HEK293 (cell line): ENCODE results near the gene PLEKHH3.

ENCODE experiments used
- CTCF ChIA-PET: fragments of 350-600 bp; formaldehyde crosslinking; extraction: SDS; loops from one replicate; lab custom pipeline; 2021; ENCODE audit warnings: antibody characterized with exemption; lab: Yijun Ruan, JAX
- POLR2A ChIA-PET: fragments of 300-600 bp; formaldehyde crosslinking; extraction: SDS; loops from one replicate; lab custom pipeline; 2020; ENCODE audit warnings: antibody characterized with exemption, inconsistent platforms; lab: Yijun Ruan, JAX
- H3K27ac ChIP-seq: fragments of 200-500 bp; sonication (Bioruptor generic); 2 replicates; pipeline ENCODE4 v1.5.1; 2014; ENCODE audit warnings: low read depth, low read length, control low read depth, inconsistent platforms; ENCODE audit errors: extremely low read depth
- H3K36me3 ChIP-seq, 2 experiments: fragments of 200-500 bp in 1 of 2; sonication (Bioruptor generic) in 1 of 2; 1 replicate in 1 of 2; 2 replicates in 1 of 2; pipeline ENCODE4 v1.5.1; 2014 to 2017; ENCODE audit warnings: inconsistent platforms in 2 of 2, low read length in 2 of 2; ENCODE audit not compliant: control insufficient read depth in 2 of 2, insufficient read depth in 1 of 2
- H3K4me1 ChIP-seq: fragments of 200-500 bp; sonication (Bioruptor generic); 2 replicates; pipeline ENCODE4 v1.5.1; 2014; ENCODE audit warnings: mild to moderate bottlenecking, low read length, inconsistent platforms; ENCODE audit not compliant: control insufficient read depth, insufficient read depth
- H3K4me3 ChIP-seq: 2 replicates; pipeline ENCODE4 v1.5.1; 2011; ENCODE audit warnings: low read depth, mild to moderate bottlenecking, control low read depth, low read length, moderate library complexity
- H3K9me3 ChIP-seq: fragments of 200-500 bp; sonication (Bioruptor generic); 2 replicates; pipeline ENCODE4 v1.5.1; 2014; ENCODE audit warnings: low read depth, low read length, inconsistent platforms; ENCODE audit not compliant: control insufficient read depth, insufficient read depth
- EGR2 ChIP-seq: fragments of 450-650 bp; formaldehyde crosslinking; IDR thresholded peaks from 2 replicates; pipeline ENCODE4 v1.5.1; 2016; ENCODE audit warnings: low read depth, missing biosample characterization, missing genetic modification characterization
- SP2 ChIP-seq: fragments of 450-650 bp; formaldehyde crosslinking; IDR thresholded peaks from 2 replicates; pipeline ENCODE4 v1.5.1; 2016; ENCODE audit warnings: missing biosample characterization, missing genetic modification characterization
- ZFP69B ChIP-seq: fragments of 450-650 bp; formaldehyde crosslinking; IDR thresholded peaks from 2 replicates; pipeline ENCODE4 v1.5.1; 2016; ENCODE audit warnings: missing biosample characterization, missing genetic modification characterization
- ZNF138 ChIP-seq: fragments of 450-650 bp; formaldehyde crosslinking; IDR thresholded peaks from 2 replicates; pipeline ENCODE4 v1.5.1; 2016; ENCODE audit warnings: missing biosample characterization, missing genetic modification characterization, borderline replicate concordance
- ZNF223 ChIP-seq: fragments of 450-650 bp; formaldehyde crosslinking; IDR thresholded peaks from 2 replicates; pipeline ENCODE4 v1.5.1; 2016; ENCODE audit warnings: missing biosample characterization, missing genetic modification characterization
- ZNF341 ChIP-seq: fragments of 450-650 bp; formaldehyde crosslinking; IDR thresholded peaks from 2 replicates; pipeline ENCODE4; 2016; ENCODE audit warnings: low read depth, missing biosample characterization, missing genetic modification characterization
- ZNF423 ChIP-seq: fragments of 450-650 bp; formaldehyde crosslinking; IDR thresholded peaks from 2 replicates; pipeline ENCODE4 v1.5.1; 2016; ENCODE audit warnings: missing biosample characterization, missing genetic modification characterization
- ZNF433 ChIP-seq: fragments of 450-650 bp; formaldehyde crosslinking; IDR thresholded peaks from 2 replicates; pipeline ENCODE4 v1.5.1; 2016; ENCODE audit warnings: missing biosample characterization, missing genetic modification characterization, low read depth
- ZNF529 ChIP-seq: fragments of 450-650 bp; formaldehyde crosslinking; IDR thresholded peaks from 2 replicates; pipeline ENCODE4 v1.5.1; 2017; ENCODE audit warnings: missing genetic modification characterization, missing biosample characterization; ENCODE audit not compliant: insufficient replicate concordance
- ZNF626 ChIP-seq: fragments of 450-650 bp; sonication (Bioruptor Pico); formaldehyde crosslinking; IDR thresholded peaks from 2 replicates; pipeline ENCODE4 v1.5.1; 2018; ENCODE audit warnings: missing biosample characterization, missing genetic modification characterization, inconsistent platforms
- TF ChIP-seq, protein P1 (sequence below): fragments of 450-650 bp; formaldehyde crosslinking; IDR thresholded peaks from 2 replicates; pipeline ENCODE4 v1.5.0; 2017; ENCODE audit warnings: missing biosample characterization, missing genetic modification characterization, borderline replicate concordance
- TF ChIP-seq, protein P2 (sequence below): fragments of 450-650 bp; formaldehyde crosslinking; IDR thresholded peaks from 2 replicates; pipeline ENCODE4 v1.5.1; 2016; ENCODE audit warnings: missing biosample characterization, missing genetic modification characterization
- TF ChIP-seq, protein P3 (sequence below): fragments of 450-650 bp; formaldehyde crosslinking; IDR thresholded peaks from 2 replicates; pipeline ENCODE4; 2016; ENCODE audit warnings: missing biosample characterization, missing genetic modification characterization

Gene PLEKHH3

DNA sequence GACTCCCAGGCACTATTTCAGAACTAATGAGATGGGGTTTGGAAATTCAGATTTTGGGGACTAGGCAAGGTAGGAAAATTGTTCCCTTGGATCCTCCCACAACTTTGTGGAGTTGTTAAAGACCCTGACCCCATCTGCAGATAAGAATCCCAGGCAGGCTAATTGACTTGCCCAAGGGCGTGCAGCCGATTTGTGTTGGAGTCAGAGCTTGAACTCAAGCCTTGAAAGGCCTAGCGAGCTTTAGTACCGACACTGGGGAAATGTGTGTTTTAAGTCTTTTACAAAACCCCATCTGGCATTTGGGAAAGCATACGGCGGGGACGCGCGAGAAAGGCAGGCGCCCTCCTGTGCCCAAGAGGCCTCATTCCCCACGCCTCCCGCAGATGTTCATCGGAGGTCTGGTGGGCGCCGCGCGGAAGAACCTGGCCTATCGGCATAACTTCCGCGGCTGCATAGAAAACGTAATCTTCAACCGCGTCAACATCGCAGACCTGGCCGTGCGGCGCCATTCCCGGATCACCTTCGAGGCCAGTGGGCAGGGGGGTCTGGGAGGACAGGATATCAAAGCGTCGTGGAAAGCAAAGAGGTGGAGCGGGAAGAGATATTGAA is 9.8 kb upstream of the PLEKHH3 start (continued):
- TF ChIP-seq ZNF626 (tag by site-specific recombination), result no peak
- no peak for TF ChIP-seq ZNF138 (tag by site-specific recombination)
- TF ChIP-seq ZNF529, result no peak

DNA sequence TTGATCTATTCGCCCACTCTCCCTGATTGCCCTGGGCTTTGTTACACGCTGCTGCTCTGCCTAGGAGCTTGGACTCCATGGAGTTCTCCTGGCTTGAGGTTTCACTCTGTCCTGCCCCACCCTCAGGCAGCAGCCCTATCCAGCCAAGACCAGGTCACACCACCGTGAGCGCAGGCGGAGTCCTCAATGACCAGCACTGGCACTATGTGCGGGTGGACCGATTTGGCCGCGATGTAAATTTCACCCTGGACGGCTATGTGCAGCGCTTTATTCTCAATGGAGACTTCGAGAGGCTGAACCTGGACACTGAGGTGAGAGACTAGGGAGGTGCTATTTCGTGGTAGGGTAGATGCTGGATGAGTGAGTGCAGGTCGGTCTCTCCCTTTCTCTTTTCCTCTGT is 9.0 kb upstream of the PLEKHH3 start:
- Histone ChIP-seq H3K4me3 (no peak overlapping the region), H3K36me3 (peaks cover 4 to 37% of the 10 kb centered on the region in 2 experiments; a peak in 1 of 3 replicates), H3K27ac (peak overlapping the region; percentile 11; the same call in 1 of the 2 replicates), H3K9me3 (no peaks in the 10 kb centered on the region), H3K4me1 (peaks cover 7% of the 10 kb centered on the region)
- ChIA-PET POLR2A (interaction anchor here (0.9 kb wide), 1 partner anchor 27 kb away, joined by 3 read pairs; the partner anchor contains the start of gene TUBG2), CTCF (no interaction called here)
- TF ChIP-seq ZNF341 (tag by site-specific recombination) (peak; percentile 32; the same call in 1 of the 2 replicates), ZNF423 (tag by site-specific recombination) (no peak)

DNA sequence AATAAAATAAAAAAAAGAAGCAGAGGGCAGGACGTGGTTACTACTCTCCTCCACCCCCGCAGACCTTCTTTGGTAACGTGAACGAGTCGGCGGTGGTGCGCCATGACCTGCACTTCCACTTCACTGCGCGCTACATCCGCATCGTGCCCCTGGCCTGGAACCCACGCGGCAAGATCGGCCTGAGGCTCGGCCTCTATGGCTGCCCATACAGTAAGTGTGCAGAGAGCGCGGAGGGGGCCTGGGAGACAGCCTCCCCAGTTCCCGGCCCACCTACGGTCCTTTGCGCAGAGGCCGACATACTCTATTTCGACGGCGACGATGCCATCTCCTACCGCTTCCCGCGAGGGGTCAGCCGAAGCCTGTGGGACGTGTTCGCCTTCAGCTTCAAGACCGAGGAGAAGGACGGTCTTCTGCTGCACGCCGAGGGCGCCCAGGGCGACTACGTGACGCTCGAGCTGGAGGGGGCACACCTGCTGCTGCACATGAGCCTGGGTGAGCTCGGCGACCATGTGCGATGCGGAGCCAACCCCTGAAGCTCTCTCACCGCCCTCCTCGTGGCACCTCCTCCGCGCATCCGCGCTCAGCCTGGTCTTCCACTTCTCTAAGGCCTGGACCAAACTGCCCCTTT is 8.2 kb upstream of the PLEKHH3 start:
- POLR2A ChIA-PET, result interaction anchor here (0.9 kb wide), 1 partner anchor 26 kb away, joined by 3 read pairs; the partner anchor contains the start of gene TUBG2

DNA sequence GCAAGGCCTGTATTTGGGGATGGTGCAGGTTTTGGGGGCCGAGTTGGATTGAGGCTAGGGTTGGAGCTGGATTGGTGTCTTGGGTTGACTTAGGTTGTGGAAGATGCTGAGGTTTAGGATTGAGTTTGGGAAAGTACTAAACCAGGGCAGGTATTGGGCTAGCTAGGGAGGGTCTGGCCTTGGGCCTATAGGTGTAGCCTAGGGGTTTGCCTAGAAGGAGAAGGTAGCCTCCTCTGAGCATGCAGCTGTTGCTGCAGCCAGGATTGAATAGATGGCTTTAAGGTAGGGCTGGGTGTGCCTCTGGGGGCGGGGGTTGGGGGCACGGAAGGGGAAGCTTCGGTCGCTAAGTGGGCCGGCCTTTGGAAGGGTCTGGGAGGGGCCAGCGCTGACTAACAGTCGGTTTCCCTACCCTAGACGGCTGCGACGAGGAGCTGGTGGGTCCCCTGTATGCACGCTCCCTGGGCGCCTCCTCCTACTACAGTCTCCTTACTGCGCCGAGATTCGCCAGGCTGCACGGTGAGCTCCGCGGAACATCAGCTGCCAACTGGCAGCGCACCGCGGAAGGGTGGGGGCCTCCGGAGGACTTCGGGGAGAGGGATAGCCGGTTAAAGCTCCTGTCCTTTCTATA is 6.7 kb upstream of the PLEKHH3 start:
- H3K4me1 ChIP-seq, result peaks cover 11% of the 10 kb centered on the region
- POLR2A ChIA-PET, result interaction anchor here (0.5 to 1.5 kb wide), 19 partner anchors 16 to 349 kb away, joined by 3 to 11 read pairs (median 3); partner anchors contain the start of genes BECN1, PSMC3IP, RETREG3 and TUBG1

More for the DNA sequence above, 8.2 kb upstream of the PLEKHH3 start:
- CTCF ChIA-PET, result interaction anchor here (2.7 kb wide), 1 partner anchor 107 kb away, joined by 17 read pairs; the partner anchor contains the start of gene PSMC3IP
- H3K27ac ChIP-seq, result no peak overlapping the region
- H3K9me3 ChIP-seq, result no peaks in the 10 kb centered on the region
- 0 out of 2 replicates have a peak, but pooled peaks have one; percentile 17 for TF ChIP-seq EGR2 (tag by site-specific recombination)
- TF ChIP-seq, protein P1, sequence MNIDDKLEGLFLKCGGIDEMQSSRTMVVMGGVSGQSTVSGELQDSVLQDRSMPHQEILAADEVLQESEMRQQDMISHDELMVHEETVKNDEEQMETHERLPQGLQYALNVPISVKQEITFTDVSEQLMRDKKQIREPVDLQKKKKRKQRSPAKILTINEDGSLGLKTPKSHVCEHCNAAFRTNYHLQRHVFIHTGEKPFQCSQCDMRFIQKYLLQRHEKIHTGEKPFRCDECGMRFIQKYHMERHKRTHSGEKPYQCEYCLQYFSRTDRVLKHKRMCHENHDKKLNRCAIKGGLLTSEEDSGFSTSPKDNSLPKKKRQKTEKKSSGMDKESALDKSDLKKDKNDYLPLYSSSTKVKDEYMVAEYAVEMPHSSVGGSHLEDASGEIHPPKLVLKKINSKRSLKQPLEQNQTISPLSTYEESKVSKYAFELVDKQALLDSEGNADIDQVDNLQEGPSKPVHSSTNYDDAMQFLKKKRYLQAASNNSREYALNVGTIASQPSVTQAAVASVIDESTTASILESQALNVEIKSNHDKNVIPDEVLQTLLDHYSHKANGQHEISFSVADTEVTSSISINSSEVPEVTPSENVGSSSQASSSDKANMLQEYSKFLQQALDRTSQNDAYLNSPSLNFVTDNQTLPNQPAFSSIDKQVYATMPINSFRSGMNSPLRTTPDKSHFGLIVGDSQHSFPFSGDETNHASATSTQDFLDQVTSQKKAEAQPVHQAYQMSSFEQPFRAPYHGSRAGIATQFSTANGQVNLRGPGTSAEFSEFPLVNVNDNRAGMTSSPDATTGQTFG (tag by site-specific recombination), result no peak
- TF ChIP-seq, all 188 proteins: peak for 1
- peaks cover 7% of the 10 kb centered on the region for H3K4me1 ChIP-seq
- no peak overlapping the region for H3K4me3 ChIP-seq
- H3K36me3 ChIP-seq, result peaks cover 3 to 31% of the 10 kb centered on the region in 2 experiments; a peak in 1 of 3 replicates

More for the DNA sequence above, 6.7 kb upstream of the PLEKHH3 start:
- Histone ChIP-seq H3K4me3 (no peak overlapping the region; the same call in 1 of the 2 replicates), H3K27ac (no peak overlapping the region; the same call in 1 of the 2 replicates), H3K36me3 (peaks cover 0 to 22% of the 10 kb centered on the region in 2 experiments; a peak in 1 of 3 replicates), H3K9me3 (no peaks in the 10 kb centered on the region)
- CTCF ChIA-PET, result interaction anchor here (0.6 to 2.7 kb wide), 15 partner anchors 10 to 955 kb away, joined by 3 to 17 read pairs (median 3); partner anchors contain the start of gene PSMC3IP
- TF ChIP-seq, protein P2, sequence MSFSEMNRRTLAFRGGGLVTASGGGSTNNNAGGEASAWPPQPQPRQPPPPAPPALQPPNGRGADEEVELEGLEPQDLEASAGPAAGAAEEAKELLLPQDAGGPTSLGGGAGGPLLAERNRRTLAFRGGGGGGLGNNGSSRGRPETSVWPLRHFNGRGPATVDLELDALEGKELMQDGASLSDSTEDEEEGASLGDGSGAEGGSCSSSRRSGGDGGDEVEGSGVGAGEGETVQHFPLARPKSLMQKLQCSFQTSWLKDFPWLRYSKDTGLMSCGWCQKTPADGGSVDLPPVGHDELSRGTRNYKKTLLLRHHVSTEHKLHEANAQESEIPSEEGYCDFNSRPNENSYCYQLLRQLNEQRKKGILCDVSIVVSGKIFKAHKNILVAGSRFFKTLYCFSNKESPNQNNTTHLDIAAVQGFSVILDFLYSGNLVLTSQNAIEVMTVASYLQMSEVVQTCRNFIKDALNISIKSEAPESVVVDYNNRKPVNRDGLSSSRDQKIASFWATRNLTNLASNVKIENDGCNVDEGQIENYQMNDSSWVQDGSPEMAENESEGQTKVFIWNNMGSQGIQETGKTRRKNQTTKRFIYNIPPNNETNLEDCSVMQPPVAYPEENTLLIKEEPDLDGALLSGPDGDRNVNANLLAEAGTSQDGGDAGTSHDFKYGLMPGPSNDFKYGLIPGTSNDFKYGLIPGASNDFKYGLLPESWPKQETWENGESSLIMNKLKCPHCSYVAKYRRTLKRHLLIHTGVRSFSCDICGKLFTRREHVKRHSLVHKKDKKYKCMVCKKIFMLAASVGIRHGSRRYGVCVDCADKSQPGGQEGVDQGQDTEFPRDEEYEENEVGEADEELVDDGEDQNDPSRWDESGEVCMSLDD (tag by site-specific recombination), result no peak
- TF ChIP-seq SP2 (tag by site-specific recombination) (0 out of 2 replicates have a peak, but pooled peaks have one; percentile 1), ZFP69B (tag by site-specific recombination) (no peak), ZNF433 (tag by site-specific recombination) (no peak), ZNF223 (tag by site-specific recombination) (no peak)
- TF ChIP-seq, protein P3, sequence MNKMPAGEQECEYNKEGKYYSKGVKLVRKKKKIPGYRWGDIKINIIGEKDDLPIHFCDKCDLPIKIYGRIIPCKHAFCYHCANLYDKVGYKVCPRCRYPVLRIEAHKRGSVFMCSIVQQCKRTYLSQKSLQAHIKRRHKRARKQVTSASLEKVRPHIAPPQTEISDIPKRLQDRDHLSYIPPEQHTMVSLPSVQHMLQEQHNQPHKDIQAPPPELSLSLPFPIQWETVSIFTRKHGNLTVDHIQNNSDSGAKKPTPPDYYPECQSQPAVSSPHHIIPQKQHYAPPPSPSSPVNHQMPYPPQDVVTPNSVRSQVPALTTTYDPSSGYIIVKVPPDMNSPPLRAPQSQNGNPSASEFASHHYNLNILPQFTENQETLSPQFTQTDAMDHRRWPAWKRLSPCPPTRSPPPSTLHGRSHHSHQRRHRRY (tag by site-specific recombination), result no peak
